Measurements from ENCODE around the gene TIMP2.
"Not testable (repeated sequence)": the region's sequence is repeated elsewhere in the genome, so short reads cannot be mapped to it uniquely, and the experiment has no call there.

TIMP2 gene

DNA sequence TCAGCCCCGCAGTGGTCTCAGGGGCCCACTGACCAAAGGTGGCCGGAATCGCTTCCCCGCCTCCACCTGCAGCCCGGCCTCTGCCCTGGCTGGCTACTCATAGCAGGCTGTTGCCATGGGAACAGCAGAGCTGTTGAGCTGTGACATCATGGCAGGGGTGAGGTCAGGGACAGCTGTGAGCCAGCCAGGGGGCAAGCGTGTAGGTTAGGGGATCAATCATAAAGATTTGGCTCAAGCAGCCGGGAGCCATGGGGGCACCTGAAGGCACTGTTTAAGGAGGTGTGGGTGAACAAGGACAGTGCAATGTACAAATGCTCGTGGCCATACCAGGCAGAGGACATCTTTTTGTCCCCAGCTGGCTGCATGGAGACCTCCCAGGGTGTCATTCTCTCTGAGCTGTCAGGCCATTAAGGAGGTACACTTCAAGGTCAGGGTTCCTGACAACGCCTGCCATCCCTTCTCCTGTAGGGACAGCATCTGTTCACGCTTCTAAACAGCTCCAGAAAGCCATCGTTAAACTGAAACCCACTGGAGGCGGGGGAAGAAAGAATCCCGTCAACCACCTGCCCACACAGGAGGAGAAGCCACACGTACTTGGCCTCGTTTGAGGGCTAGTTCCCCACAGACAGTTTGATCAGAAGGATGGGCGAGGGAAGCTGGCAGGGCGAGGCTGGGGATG, 21.9 kb downstream of the TIMP2 start, which contains the start of gene CEP295NL:
CEP295NL (minus strand) TSS at position 101 of the 679 bp plus-strand sequence. CDS start 1,373 bp downstream, outside the sequence.
- DNase-seq: no peak

DNA sequence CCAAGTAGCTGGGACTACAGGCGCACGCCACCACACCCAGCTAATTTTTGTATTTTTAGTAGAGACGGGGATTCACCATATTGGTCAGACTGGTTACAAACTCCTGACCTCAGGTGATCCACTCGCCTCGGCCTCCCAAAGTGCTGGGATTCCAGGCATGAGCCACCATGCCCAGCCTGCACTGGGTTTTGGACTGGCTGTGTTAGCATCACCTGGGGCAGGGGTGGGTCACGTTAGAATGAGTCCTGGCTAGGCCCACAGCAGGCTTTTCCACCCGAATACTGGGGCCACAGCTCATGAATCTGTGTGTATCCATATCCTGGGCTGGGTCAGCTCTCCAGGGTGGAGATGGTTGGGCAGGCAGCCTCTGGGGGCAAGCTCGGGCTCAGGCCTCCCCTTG, 23.0 kb downstream of the TIMP2 start:
- not testable (repeated sequence) for DNase-seq

DNA sequence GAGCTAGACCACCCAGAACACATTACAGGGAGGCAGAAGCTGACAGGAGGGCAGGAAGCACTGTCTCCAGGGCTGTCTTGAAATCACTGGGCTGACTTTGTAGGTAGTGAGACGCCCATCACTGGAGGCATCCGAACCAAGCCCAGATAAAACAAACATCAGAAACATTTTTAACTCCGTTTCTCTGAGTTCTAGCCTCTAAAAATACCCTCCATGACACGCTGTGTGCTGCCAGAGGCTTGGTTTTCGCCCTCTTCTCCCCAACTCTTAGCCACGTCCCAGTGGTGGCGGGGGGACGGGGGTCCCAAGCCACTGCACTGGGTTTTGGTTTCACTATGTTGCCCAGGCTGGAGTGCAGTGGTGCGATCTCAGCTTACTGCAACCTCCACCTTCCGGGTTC, 23.4 kb downstream of the TIMP2 start:
- DNase-seq: no peak

DNA sequence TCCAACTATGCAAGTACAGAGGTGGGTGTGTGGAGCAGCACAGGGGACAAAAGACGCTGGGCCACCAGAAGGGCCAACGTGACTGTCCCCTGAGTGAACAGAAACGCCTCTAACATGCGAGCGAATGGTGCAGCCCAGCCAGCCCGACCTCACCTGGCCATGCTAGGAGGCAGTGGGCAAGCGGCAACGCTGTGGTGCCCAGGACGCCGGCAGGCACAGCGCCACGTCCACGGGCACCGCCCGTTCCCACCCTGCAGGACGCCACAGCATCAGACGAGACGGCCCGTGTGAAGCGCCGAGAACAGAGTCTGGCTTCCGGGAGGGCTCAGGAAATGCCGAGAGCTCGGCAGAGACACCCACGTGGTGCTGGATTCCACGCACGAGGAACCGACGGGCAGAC, 24.4 kb downstream of the TIMP2 start:
- DNase-seq: no peak

DNA sequence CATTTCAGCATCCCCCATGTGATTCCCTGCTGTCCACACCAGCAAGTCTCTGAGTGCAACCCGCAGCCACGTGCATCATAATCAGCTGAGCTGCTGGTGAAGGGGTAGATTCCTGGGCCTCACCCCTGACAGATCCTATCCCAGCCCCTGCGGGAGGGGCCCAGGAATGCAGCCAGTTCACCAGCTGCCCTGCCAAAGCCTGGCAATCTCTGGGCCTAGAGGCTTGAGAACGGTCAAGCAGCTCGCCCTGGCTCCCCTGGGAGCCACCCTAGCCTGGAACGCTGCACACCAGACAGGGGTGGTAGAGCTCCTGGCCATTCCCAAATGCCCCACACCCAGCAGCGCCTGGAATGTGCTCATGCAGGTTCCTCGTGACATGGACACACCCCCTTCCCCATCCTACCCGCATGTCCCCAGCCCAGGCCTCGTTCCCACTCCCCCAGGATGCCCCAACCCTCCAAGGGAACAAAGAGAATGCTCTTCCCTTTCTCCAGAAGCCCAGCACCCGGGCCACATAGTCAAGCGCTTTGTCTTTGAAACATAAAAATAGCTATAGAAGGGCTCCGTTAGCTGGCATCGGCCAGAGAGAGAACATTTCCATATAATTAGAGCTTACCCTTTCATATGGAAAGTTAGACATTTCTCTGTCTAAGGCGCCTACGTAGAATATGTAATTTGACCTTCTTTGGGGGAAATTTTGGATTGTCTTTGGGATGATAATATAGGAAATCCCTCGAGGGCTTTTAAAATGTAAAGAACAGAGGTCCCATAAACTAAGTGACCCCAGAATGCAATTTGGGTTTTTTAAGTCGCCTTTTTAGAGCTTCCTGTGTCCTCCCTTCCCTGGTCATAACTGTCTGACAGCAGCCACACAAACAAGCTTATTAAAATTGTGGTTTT, 25.6 kb downstream of the TIMP2 start:
- no peak for DNase-seq

DNA sequence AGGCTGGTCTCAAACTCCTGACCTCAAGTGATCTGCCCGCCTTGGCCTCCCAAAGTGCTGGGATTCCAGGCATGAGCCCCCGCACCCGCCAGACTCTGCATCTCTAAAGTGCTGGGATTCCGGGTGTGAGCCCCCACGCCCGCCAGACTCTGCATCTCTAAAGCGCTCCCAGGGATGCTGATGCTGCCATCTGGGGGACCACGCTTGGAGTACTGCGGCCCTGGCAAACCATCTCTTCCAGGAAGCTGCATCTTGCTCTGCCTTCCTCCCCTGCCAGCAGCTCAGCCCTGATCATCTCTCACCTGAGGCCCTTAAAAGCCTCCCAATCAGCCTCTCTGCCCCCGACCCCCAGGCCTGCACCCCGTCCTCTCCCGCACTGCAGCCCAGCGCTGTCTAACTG, 26.2 kb downstream of the TIMP2 start:
- no peak for DNase-seq

DNA sequence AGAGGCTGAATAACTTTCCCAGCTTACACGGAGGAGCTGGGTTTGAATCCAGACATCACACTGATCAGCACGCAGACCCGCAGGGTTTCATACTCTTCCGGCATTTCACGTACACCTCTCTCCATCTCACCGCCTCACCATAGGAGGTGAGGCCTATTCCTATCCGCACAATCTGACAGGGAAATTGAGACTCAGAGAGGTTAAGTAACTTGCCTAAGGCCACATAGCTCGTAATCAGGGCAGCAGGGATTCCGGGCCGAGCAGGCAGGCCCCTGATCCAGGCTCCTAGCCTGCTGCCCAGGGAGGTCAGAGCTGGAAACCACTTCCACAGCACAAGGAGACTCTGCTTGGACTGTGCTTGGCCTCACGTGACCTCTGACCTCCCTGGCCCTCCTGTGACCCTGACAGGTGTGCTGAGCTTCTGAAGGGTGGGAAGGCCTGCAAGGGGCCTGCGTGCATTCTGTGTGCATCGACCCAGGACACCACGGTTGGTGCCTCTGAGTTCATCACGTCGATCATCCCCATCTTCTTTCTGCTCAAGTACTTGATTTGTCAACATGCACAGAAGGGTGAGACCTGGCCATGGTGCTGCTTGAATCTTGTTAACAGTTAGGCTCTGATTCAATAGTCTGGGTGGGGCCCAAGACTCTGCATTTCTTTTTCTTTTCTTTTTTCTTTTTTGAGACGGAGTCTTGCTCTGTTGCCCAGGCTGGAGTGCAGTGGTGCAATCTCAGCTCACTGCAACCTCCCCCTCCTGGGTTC, 26.9 kb downstream of the TIMP2 start:
- no peak for DNase-seq

DNA sequence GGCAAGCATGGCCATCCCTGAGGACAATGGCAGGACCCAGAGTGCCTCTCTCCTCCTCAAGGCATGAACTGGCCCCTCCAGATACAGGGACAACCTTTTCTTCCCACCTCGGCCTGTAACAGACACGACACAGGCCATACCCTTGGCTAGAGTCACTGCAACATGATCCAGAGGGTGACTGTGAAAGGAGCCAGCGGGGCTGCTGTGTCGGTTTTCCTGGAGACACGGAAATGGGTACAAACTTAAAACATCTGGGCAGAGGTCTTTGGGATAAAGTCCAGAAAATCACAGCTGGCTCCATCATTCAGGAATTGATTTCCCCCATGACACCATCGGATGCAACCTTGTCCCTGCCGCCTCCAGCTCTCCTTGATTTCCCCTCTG, 27.5 kb downstream of the TIMP2 start:
- DNase-seq: no peak

DNA sequence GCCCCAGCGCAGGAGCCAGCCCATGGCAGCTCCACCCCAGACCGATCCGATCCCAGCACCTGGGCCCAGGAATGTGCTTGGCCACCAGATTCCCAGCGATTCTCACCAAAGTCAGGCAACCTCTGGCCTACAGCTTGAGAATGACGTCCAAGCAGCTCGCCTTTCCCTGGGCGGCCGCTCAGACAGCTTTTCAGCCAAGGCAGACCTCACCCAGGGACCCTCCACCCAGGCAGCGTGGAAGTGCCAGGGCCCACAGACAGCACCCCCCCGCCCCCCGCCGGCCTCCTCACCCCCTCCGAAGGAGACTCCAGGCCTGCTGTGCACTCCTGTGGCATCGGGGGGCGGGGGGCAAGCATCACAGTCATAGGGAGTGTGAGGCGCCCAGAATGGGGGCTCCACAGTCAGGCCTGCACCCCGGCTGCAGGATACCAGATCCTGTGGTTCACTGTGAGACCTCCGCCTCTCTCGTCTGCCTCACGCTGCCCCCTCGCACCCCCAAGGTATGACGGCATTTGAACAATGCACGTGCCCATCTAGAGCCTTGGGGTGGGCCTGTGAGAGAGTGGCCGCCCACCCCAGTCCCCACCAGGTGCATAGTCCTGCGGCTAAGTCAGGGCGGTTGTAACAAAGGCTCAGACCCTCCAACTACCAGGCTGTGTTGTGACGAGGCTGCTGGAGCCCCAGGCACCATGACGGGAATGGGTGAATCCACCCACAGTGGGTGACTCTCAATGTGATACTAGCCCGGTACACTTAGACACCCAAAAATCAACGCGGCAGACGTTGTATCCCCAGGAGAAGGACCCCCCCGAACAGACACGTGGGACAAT, 28.1 kb downstream of the TIMP2 start:
- no peak for DNase-seq

DNA sequence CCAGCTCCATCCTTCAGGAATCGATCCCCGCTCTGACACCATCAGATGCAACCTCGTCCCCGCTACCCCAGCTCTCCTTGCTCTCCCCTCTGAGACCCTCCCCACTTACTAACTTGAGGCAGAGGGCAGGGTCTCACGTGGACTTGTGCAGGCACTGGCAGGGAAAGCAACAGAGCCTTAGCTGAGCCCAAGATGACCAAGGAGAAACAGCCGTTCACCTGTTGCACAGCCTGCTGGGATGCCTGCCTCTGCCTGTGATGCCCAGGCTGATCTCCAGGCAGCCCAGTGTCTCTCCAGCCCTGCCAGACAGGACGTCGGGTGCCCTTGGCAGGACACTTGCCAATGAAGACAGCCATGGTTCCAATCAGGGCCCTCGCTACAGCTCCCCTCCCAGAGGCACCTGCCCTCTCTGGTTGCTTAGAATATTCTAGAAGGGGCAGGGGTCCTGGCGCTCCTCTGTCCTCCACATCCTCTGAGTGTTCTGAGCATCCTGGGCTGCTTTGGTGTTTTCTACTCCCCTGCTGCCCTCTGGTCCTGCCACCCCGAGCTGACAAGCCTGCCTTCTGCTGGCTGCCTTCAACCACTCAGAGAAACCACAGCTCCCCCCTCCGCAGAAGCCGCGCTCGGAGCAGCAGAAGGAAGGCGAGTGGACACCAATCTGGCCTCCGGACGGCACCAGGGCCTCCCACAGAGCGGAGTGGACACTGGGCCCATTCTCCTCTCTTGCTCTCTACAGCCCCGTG, 28.9 kb downstream of the TIMP2 start:
- DNase-seq: no peak

DNA sequence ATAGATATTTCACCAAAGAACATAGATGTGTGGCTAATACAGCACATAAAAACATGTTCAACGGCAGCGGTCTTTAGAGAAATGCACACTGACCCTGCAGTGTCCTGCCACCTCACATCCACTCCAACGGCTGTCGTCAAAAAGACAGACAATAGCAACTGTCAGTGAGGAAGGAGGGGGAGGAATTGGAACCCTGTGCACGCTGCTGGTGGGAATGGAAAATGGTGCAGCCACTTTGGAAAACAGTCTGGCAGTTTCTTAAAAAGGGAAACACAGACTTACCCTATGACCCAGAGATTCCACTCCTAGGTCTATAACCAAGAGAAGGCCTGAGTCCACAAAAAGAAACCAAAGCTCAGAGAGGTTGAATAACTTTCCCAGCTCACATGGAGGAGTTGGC, 29.9 kb downstream of the TIMP2 start:
- DNase-seq: no peak

DNA sequence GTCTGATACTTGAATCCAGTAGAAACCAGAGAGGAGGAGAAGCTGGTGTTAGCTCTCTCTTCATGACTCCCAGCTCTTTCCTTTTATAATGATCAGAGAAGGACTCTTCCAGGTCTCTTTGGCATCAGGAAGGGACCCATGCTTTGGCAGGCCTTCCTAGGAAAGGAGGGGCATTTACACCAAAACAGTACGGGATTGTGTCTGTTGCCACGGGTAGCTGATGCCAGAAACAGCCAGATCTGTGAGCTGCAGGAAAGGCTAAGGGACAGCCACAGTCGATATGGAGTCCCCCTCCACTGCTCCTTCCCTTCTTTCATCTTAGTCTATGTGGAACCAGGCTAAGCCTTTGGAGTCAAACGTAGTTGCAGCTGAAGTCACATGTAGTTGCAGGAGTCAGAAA, 31.5 kb downstream of the TIMP2 start:
- DNase-seq: no peak

DNA sequence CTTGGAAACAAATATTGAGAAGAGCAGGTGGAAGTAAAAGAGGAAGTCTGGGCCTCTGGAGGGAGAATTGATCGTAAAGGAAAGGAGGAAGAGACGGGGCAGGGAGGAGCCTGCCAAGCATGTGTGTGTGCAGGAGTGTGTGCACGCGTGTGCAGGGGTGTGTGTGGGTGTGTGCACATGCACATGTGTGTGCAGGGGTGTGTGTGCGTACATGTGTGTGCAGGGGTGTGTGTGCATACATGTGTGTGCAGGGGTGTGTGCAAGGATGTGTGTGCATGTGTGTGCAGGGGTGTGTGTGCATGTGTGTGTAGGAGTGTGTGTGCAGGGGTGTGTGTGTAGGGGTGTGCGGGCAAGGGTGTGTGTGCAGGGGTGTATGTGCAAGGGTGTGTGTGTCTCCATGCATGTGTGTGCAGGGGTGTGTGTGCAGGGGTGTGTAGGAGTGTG, 32.2 kb downstream of the TIMP2 start:
- DNase-seq: no peak

DNA sequence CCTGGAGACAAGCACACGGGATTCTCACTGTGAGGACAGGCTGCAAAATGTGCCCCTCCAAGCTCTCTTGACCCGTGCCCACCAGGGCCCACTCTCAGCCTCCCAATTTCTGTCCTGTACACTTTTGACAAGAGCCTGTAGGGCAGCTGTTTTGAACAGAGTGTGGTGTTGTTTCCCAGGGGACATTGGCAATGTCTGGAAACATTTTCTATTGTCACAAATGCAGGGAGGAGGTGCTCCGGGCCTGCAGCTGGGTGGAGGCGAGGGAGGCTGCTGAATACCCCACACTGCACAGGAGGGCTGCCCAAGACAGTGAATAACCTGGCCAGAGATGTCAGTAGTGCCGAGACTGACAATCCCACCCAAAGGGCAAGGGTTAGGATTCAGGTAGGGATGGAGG, 32.7 kb downstream of the TIMP2 start:
- DNase-seq: no peak

DNA sequence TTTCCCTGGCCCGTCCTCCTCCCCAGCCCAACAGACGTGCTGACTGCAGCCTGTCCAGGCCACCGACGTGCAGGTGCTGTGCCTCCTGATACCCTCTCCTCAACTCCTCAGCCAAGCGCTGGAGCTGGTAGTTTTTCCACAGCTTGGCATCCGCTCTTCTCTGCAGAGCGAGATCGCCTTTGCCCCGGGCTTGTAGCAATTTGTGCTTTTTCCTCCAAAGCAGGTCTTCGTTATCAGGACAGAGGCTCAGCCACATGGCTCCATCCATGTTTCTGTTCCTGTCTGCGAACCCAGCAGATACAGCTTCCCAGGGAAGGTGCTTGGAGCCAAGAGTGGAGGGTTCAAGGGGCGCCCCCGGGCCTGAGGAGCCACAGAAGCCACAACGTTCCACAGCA, 33.1 kb downstream of the TIMP2 start:
- DNase-seq: no peak

DNA sequence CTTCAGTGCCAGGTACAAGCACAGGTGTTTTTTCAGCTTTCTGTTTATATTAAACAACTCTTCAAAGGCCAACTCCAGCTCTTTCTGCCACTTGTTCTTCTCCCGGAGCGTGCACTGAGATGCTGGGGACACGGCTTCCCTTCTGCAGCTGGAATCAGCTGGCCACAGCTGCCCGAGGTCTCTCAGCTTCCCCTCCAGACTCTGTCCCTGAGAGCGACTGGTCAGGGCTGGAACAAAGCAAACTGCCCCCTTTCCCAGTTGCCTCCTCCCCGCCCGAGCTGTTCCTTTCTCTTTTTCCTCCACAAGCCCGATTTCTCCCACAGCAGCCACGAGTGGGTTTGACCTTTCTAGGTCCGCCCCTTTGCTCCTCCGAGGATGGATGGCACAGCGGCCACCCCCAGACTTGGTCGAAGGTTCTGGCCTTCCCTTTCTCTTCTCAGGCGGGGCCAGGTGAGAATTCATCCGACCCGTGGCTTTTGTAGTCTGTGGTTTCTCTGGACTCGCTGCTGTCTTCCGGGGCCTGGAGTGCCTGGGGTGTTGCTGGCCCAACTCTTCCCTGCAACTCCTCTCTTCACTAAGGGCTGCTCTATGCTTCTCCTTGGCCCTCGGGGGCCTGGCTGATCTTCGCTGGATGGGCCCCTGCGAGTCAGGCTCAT, 33.7 kb downstream of the TIMP2 start:
- no peak for DNase-seq

DNA sequence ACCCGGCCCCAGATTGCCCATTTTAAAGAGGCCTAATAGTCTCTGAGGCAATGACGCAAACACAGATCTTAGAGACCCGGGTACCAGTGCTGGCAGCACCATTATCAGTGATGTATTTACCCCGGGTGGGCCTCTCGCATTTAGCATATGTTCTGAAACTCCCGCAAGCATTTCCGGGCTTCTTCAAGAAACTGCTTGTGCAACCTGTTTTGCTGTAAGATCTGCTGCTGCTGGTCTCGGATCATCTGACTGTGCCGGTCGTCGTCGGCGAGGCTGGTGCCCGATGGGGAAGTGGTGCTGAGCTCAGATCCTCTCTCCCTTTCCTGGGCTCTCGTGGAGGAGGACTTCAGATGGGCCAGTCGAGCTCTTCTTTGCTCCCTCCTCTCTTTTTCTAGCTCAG, 34.7 kb downstream of the TIMP2 start:
- peak; percentile 62 for DNase-seq

DNA sequence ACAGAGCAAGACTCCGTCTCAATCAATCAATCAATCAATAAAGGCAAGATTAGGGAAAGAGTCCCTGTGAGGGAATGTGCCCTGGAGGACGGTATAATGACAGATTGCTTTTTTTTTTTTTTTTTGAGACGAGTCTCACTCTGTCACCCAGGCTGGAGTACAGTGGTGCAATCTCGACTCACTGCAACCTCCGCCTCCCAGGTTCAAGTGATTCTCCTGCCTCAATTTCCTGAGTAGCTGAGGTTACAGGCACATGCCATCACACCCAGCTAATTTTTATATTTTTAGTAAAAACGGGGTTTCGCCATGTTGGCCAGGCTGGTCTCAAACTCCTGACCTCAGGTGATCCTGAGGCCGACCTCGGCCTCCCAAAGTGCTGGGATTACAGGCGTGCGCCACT, 35.1 kb downstream of the TIMP2 start:
- not testable (repeated sequence) for DNase-seq

DNA sequence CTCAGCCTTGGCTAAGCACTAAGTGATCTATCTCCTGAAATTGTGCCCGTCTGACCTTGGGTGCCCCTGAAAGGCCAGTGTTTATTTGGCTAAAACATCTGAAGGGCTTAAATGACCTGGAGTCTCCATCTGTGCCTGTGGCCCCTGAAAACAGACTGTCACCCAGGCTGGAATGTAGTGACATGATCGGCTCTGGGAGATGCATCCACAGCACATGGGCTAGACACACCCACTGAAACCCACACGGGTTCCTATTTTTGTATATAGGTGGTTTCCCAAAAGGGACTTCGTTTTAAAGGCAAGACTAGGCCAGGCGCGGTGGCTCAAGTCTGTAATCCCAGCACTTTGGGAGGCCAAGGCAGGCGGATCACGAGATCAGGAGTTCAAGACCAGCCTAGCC, 35.7 kb downstream of the TIMP2 start:
- DNase-seq: no peak

DNA sequence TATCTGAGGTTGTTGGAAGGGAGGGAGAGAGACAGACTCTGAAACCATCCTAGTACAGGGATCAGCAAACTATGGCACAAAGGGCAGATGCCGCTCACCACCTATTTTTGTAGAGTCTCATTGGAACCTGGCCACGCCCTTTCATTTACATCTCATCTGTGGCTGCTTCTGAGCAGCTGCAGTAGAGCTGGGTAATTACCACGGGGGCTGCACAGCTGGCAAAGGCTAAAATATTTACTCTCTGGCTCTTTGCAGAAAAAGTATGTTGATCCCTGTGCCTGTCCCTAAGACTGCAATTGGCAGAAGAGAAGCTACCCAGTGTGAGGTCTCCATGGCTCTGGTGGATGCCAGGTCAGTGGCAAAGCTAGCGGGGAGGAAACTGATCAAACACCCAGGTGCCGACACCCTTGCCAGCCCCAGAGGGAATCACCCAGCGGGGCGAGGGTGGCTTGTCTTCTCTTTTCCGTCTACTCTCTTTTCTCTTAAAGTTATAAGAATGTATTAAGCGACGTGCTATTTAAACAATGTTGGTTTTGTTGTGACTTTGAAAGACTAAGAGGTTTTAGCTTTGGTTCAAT, 36.2 kb downstream of the TIMP2 start:
- no peak for DNase-seq

DNA sequence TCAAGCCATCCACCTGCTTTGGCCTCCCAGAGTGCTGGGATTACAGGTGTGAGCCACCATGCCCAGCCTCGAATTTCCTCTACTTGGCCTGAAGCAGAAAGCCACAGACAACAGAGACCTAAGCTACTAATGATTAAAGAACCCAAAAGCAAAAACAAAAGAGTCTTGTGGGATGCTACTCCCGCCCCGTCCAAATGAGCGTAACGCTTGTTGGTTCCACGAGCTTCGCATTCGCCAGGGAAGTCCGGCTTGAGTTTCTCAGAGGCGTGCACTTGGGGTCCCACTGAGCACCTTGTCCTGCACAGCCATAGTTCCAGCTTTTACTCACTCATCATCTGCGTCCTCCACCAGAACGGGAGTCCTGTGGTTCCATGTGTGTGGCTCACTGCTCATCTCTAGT, 38.2 kb downstream of the TIMP2 start:
- DNase-seq: no peak
